ENCODE data around the gene CLCA2. TPM values are rescaled to one million over a fixed set of nuclear protein-coding genes. Genes with fewer than 3 reads are reported as not detected.
"Not testable (repeated sequence)": the region's sequence is repeated elsewhere in the genome, so short reads cannot be mapped to it uniquely, and the experiment has no call there.

CLCA2 gene
- total RNA-seq, 2 donors from 2014 or later, result 2.7 to 2.8 TPM

DNA sequence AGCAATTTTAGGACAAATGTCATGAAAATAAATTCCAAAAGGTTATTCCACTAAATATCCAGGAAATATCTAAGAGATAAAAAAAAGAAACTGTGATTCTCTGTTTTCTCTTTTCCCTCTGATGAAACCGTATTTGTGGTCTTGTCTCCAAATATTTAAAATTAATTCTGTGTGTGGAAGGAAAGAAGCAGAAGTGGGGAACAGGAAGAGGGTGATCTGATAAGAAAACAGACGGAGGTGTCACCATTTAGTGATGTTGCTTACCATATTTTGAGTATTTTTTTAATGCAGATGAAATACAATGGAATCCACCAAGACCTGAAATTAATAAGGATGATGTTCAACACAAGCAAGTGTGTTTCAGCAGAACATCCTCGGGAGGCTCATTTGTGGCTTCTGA lies 74.3 kb downstream of the CLCA2 start:
- no peak overlapping the region for H3K27ac ChIP-seq
- no peak overlapping the region for H3K4me3 ChIP-seq
- TF ChIP-seq, protein P1, sequence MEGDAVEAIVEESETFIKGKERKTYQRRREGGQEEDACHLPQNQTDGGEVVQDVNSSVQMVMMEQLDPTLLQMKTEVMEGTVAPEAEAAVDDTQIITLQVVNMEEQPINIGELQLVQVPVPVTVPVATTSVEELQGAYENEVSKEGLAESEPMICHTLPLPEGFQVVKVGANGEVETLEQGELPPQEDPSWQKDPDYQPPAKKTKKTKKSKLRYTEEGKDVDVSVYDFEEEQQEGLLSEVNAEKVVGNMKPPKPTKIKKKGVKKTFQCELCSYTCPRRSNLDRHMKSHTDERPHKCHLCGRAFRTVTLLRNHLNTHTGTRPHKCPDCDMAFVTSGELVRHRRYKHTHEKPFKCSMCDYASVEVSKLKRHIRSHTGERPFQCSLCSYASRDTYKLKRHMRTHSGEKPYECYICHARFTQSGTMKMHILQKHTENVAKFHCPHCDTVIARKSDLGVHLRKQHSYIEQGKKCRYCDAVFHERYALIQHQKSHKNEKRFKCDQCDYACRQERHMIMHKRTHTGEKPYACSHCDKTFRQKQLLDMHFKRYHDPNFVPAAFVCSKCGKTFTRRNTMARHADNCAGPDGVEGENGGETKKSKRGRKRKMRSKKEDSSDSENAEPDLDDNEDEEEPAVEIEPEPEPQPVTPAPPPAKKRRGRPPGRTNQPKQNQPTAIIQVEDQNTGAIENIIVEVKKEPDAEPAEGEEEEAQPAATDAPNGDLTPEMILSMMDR (IDR thresholded peaks at IDR 0.05), result no peak
- TF ChIP-seq POLR2AphosphoS5 (IDR thresholded peaks at IDR 0.05), result no peak
- TF ChIP-seq POLR2A (IDR thresholded peaks at IDR 0.05), result no peak
- WGBS, result 82% methylated on average over 3 of the region's 3 CpGs
- no peaks in the 10 kb centered on the region for H3K4me1 ChIP-seq (replicated peaks)
- no peak for DNase-seq (ENCODE audit: low spot score)
- intact Hi-C loops (cut with DNase I), result no loop called here
- no peaks in the 10 kb centered on the region for H3K27me3 ChIP-seq (replicated peaks; ENCODE audit: insufficient read depth)
- no peaks in the 10 kb centered on the region for H3K9me3 ChIP-seq
- H3K36me3 ChIP-seq, result no peaks in the 10 kb centered on the region

DNA sequence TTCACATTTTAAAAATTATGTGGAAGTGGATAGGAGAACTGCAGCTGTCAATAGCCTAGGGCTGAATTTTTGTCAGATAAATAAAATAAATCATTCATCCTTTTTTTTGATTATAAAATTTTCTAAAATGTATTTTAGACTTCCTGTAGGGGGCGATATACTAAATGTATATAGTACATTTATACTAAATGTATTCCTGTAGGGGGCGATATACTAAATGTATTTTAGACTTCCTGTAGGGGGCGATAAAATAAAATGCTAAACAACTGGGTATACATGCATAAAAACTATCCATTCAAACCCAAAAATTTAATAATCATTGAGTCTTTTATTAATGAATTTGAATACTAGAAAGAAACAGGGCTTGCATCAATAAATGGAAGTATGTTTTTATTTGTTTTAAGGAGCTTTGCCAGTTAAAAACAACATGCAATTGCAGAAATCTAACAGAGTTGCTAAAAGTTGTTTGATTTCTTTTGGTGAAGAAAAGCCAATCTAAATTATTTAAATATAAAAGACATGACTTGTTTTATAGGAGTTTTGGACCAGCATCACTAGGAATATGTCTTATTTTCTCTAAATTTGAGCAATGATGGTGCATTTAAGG lies 76.1 kb downstream of the CLCA2 start:
- Histone ChIP-seq H3K27ac (no peak overlapping the region), H3K9me3 (no peaks in the 10 kb centered on the region), H3K27me3 (replicated peaks; ENCODE audit: insufficient read depth) (no peaks in the 10 kb centered on the region), H3K4me3 (no peak overlapping the region), H3K36me3 (no peaks in the 10 kb centered on the region), H3K4me1 (replicated peaks) (no peaks in the 10 kb centered on the region)
- 32% methylated on average over 3 of the region's 3 CpGs for WGBS
- intact Hi-C loops (cut with DNase I), result loop anchor here (10.0 kb wide), 2 partner anchors 115 to 465 kb away; no protein-coding TSS in a partner anchor
- no peak for TF ChIP-seq POLR2AphosphoS5 (IDR thresholded peaks at IDR 0.05)
- TF ChIP-seq, protein P1 (IDR thresholded peaks at IDR 0.05), result peak; percentile 39 to 95 (median 68)
- no peak for DNase-seq (ENCODE audit: low spot score)

DNA sequence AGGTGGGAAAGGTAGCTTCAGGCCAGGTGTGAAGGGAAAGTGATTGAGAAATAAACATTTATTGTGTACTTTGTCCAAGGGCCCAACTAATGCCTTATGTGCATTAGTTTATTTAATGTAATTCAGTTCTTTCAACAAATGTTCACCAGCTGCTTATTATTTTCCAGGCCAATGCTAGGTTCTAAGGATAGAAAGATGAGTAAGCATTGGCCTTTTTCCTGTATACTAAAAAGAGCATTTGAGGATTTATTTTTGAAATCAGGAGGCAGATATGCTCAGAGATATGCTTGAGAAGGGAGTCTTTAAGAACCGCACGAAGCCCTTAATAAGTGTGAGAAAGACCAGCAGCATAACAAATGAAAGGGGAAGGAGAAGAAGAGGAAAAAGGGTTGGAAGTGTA lies 76.7 kb downstream of the CLCA2 start:
- Histone ChIP-seq H3K27me3 (replicated peaks; ENCODE audit: insufficient read depth) (no peaks in the 10 kb centered on the region), H3K4me3 (no peak overlapping the region), H3K9me3 (no peaks in the 10 kb centered on the region), H3K36me3 (no peaks in the 10 kb centered on the region), H3K4me1 (replicated peaks) (no peaks in the 10 kb centered on the region), H3K27ac (no peak overlapping the region)
- no peak for DNase-seq (ENCODE audit: low spot score)
- TF ChIP-seq POLR2AphosphoS5 (IDR thresholded peaks at IDR 0.05) (no peak), POLR2A (IDR thresholded peaks at IDR 0.05) (no peak)
- TF ChIP-seq, protein P1 (IDR thresholded peaks at IDR 0.05), result no peak
- intact Hi-C loops (cut with DNase I), result loop anchor here (10.0 kb wide), 2 partner anchors 116 to 464 kb away; no protein-coding TSS in a partner anchor
- WGBS, result 71% methylated on average over 2 of the region's 2 CpGs

DNA sequence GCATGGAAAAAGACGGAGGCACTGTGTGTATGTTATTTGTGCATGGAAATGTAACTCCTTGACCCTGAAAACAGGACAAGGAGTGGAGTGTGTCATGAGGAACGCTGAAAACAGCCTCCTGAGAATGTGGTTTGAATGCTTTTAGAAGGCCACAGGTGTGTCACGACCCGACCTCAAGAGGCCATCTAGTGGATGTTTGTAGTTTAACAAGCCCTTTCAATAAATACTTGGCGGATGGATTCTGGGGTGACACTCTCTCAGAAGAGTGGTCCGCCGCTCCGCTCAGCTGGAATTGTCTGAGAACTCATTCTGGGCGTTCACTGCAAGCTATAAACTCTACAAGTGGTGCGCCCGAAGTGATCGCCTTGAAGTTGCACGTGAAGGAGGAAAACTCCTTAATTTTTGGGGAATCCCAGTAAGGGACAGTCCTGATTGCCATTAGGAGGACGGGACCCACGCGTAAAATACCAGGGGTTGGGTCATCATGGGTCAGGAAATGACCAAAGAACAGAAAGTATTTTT lies 78.2 kb downstream of the CLCA2 start:
- intact Hi-C loops (cut with DNase I), result loop anchor here (10.0 kb wide), 2 partner anchors 117 to 463 kb away; no protein-coding TSS in a partner anchor
- H3K4me3 ChIP-seq; H3K4me1 ChIP-seq (replicated peaks); DNase-seq (ENCODE audit: low spot score); H3K27me3 ChIP-seq (replicated peaks; ENCODE audit: insufficient read depth); H3K9me3 ChIP-seq; H3K36me3 ChIP-seq: not testable (repeated sequence)
- TF ChIP-seq, protein P1 (IDR thresholded peaks at IDR 0.05), result peak in 3 of 4 experiments; percentile 9 to 38 (median 27)
- peak overlapping the region in 1 of 2 donors; percentile 79 for H3K27ac ChIP-seq
- 64% methylated on average over 16 of the region's 16 CpGs for WGBS
